ENCODE measurements around the gene NTF4. TPM values are rescaled to one million over a fixed set of nuclear protein-coding genes. Genes with fewer than 3 reads are reported as not detected.

The NTF4 gene
- total RNA-seq, 3 donors from 2014 or later (not counting 1 experiment from before 2014, with no cell fraction given): not detected

- ATAC-seq (no peak), DNase-seq (no peak)
- Histone ChIP-seq H3K9me3 (ENCODE audit: control insufficient read depth, insufficient read depth, low read length) (no peaks in the 10 kb centered on the region), H3K4me3 (ENCODE audit: low read length) (no peak overlapping the region), H3K27ac (ENCODE audit: low read length) (no peak overlapping the region), H3K27me3 (ENCODE audit: control insufficient read depth, insufficient read depth, low read length) (peaks cover 3% of the 10 kb centered on the region), H3K36me3 (ENCODE audit: control insufficient read depth, insufficient read depth, low read length) (peaks cover 24% of the 10 kb centered on the region), H3K4me1 (ENCODE audit: control insufficient read depth, insufficient read depth, low read length) (peaks cover 19% of the 10 kb centered on the region)
- TF ChIP-seq CTCF (IDR thresholded peaks at IDR 0.05): no peak
- WGBS (ENCODE audit: insufficient coverage): 95% methylated on average over 32 of the region's 32 CpGs
- Mint-ChIP-seq H3K27me3 (ENCODE audit: low read depth in 2 of 2) (peaks cover 0 to 3% of the 10 kb centered on the region in 2 donors), H3K27ac (no peak overlapping the region), H3K36me3 (no peaks in the 10 kb centered on the region), H3K4me1 (peaks cover 9 to 23% of the 10 kb centered on the region in 2 donors), H3K9me3 (no peaks in the 10 kb centered on the region), H3K4me3 (no peak overlapping the region)
- intact Hi-C loops (cut with micrococcal nuclease): no loop called here
Measured at GRCh38 chr19:49014123-49014869, 50.3 kb downstream of the NTF4 start.

GRCh38 chr19:49011194-49011593, 53.4 kb downstream of the NTF4 start:
- Histone ChIP-seq H3K36me3 (ENCODE audit: control insufficient read depth, insufficient read depth, low read length) (peaks cover 36% of the 10 kb centered on the region), H3K9me3 (ENCODE audit: control insufficient read depth, insufficient read depth, low read length) (no peaks in the 10 kb centered on the region), H3K27ac (ENCODE audit: low read length) (no peak overlapping the region), H3K4me1 (ENCODE audit: control insufficient read depth, insufficient read depth, low read length) (no peaks in the 10 kb centered on the region), H3K27me3 (ENCODE audit: control insufficient read depth, insufficient read depth, low read length) (no peaks in the 10 kb centered on the region), H3K4me3 (ENCODE audit: low read length) (no peak overlapping the region)
- H3K9me3 Mint-ChIP-seq: no peaks in the 10 kb centered on the region
- H3K4me1 Mint-ChIP-seq: no peaks in the 10 kb centered on the region
- ATAC-seq: no peak
- intact Hi-C loops (cut with micrococcal nuclease): no loop called here
- H3K27me3 Mint-ChIP-seq (ENCODE audit: low read depth in 2 of 2): no peaks in the 10 kb centered on the region
- H3K36me3 Mint-ChIP-seq: no peaks in the 10 kb centered on the region
- no peak overlapping the region for H3K4me3 Mint-ChIP-seq
- DNase-seq: no peak
- H3K27ac Mint-ChIP-seq: no peak overlapping the region
- 89% methylated on average over 17 of the region's 17 CpGs for WGBS (ENCODE audit: insufficient coverage)
- no peak for TF ChIP-seq CTCF (IDR thresholded peaks at IDR 0.05)

Other genes starting within 250 kb of the NTF4 start
- gene HSD17B14, start 228.3 kb downstream of the NTF4 start, total RNA-seq: under 1 TPM in 1 of 3 donors, not detected in 2; 0.75 TPM
- 1 to 10 TPM; 2.5 to 6.5 (median 5.2) TPM for gene PLEKHA4, start 196.2 kb downstream of the NTF4 start, total RNA-seq
- 1,000 to 10,000 TPM in 2 of 3 donors, 100 to 1,000 TPM in 1; 942 to 1,308 (median 1,174) TPM for gene PPP1R15A, start 192.4 kb downstream of the NTF4 start, total RNA-seq
- not detected for gene TULP2, start 166.1 kb downstream of the NTF4 start, total RNA-seq
- gene NUCB1, start 164.5 kb downstream of the NTF4 start, total RNA-seq: 100 to 1,000 TPM; 163 to 192 (median 171) TPM
- gene DHDH, start 131.1 kb downstream of the NTF4 start, total RNA-seq: not detected
- gene BAX, start 109.9 kb downstream of the NTF4 start, total RNA-seq: 100 to 1,000 TPM; 117 to 133 (median 120) TPM
- 1,000 to 10,000 TPM in 2 of 3 donors, 100 to 1,000 TPM in 1; 554 to 1,168 (median 1,024) TPM for gene FTL, start 99.5 kb downstream of the NTF4 start, total RNA-seq
- gene GYS1, start 71.5 kb downstream of the NTF4 start, total RNA-seq: 10 to 100 TPM; 31.6 to 34.5 (median 34.4) TPM
- 10 to 100 TPM; 23.6 to 28.3 (median 26.5) TPM for gene RUVBL2, start 70.9 kb downstream of the NTF4 start, total RNA-seq
- gene LHB, start 47.7 kb downstream of the NTF4 start, total RNA-seq: 1 to 10 TPM in 1 of 3 donors, not detected in 2; 1.4 TPM
- not detected for gene CGB3, start 40.5 kb downstream of the NTF4 start, total RNA-seq
- gene CGB2, start 32.9 kb downstream of the NTF4 start, total RNA-seq: not detected
- not detected for gene CGB1, start 27.9 kb downstream of the NTF4 start, total RNA-seq
- gene CGB5, start 21.0 kb downstream of the NTF4 start, total RNA-seq: not detected
- not detected for gene CGB8, start 15.7 kb downstream of the NTF4 start, total RNA-seq
- not detected for gene CGB7, start 7.1 kb downstream of the NTF4 start, total RNA-seq
- not detected for gene KCNA7, start 7.9 kb upstream of the NTF4 start, total RNA-seq
- 100 to 1,000 TPM; 244 to 312 (median 299) TPM for gene SNRNP70, start 20.6 kb upstream of the NTF4 start, total RNA-seq
- gene LIN7B, start 49.6 kb upstream of the NTF4 start, total RNA-seq: 1 to 10 TPM; 6.2 to 8.8 (median 6.5) TPM
- gene C19orf73, start 54.3 kb upstream of the NTF4 start, total RNA-seq: 1 to 10 TPM; 2.3 to 2.7 (median 2.7) TPM
- 1 to 10 TPM; 5.3 to 5.5 (median 5.3) TPM for gene PPFIA3, start 54.7 kb upstream of the NTF4 start, total RNA-seq
- not detected for gene HRC, start 90.6 kb upstream of the NTF4 start, total RNA-seq
- under 1 TPM in 1 of 3 donors, not detected in 2; 0.20 TPM for gene TRPM4, start 93.0 kb upstream of the NTF4 start, total RNA-seq

All from natural killer cell (primary cell).